CD4-positive, alpha-beta T cell treated with Interleukin-15 for 1 hour (primary cell): ENCODE measurements around the gene COMMD1.
"Not testable (repeated sequence)": the region's sequence is repeated elsewhere in the genome, so short reads cannot be mapped to it uniquely, and the experiment has no call there.

Experiments
- DNase-seq: peaks from one replicate; pipeline ENCODE4 v3.0.0-alpha.2; 2020

COMMD1 gene

GRCh38 chr2:61924895-61925663 is 19.6 kb downstream of the COMMD1 start:
- DNase-seq = no peak

- DNase-seq = no peak
These were observed 21.3 kb downstream of the COMMD1 start for GRCh38 chr2:61926531-61927477.

GRCh38 chr2:61928826-61929461 is 23.5 kb downstream of the COMMD1 start:
- DNase-seq = no peak

- DNase-seq = no peak
These were observed 31.6 kb downstream of the COMMD1 start for GRCh38 chr2:61937098-61937497.

- no peak for DNase-seq
These were observed 32.4 kb downstream of the COMMD1 start for GRCh38 chr2:61937886-61938285.

GRCh38 chr2:61938511-61938910 is 33.0 kb downstream of the COMMD1 start:
- no peak for DNase-seq

GRCh38 chr2:61943251-61943650 is 37.8 kb downstream of the COMMD1 start:
- no peak for DNase-seq

- DNase-seq = no peak
These were observed 41.2 kb downstream of the COMMD1 start for GRCh38 chr2:61946666-61947065.

GRCh38 chr2:61948661-61949457 is 43.4 kb downstream of the COMMD1 start:
- DNase-seq = no peak

- no peak for DNase-seq
These were observed 43.9 kb downstream of the COMMD1 start for GRCh38 chr2:61949458-61949713.

- no peak for DNase-seq
These were observed 44.5 kb downstream of the COMMD1 start for GRCh38 chr2:61949714-61950560.

- no peak for DNase-seq
These were observed 45.3 kb downstream of the COMMD1 start for GRCh38 chr2:61950571-61951315.

GRCh38 chr2:61951881-61952280 is 46.4 kb downstream of the COMMD1 start:
- no peak for DNase-seq

- DNase-seq = no peak
These were observed 46.8 kb downstream of the COMMD1 start for GRCh38 chr2:61952288-61952687.

GRCh38 chr2:61954856-61955255 is 49.4 kb downstream of the COMMD1 start:
- not testable (repeated sequence) for DNase-seq

- no peak for DNase-seq
These were observed 54.2 kb downstream of the COMMD1 start for GRCh38 chr2:61959381-61960293.

GRCh38 chr2:61961231-61961901 is 55.9 kb downstream of the COMMD1 start:
- no peak for DNase-seq

GRCh38 chr2:61962095-61962984 is 56.9 kb downstream of the COMMD1 start:
- DNase-seq = no peak
